Astrocyte of the spinal cord (primary cell): Measurements from ENCODE around the gene KCNC3.

Experiments
- DNase-seq: peaks from one replicate; pipeline ENCODE4 v3.0.0; 2011; ENCODE audit warnings: low read depth, low spot score
- H3K4me3 ChIP-seq: 2 replicates; pipeline ENCODE4 v1.5.1; 2011; ENCODE audit warnings: low read depth, mild to moderate bottlenecking, low read length, moderate library complexity
- CTCF ChIP-seq: IDR thresholded peaks from 2 replicates; pipeline ENCODE4 v1.5.1; 2012; ENCODE audit warnings: low read depth, mild to moderate bottlenecking, low read length, inconsistent platforms
- in situ Hi-C: cut with HindIII; loops from 2 replicates; pipeline ENCODE4 v1.10.0; 2017; ENCODE audit warnings: low sequenced_read_pairs

KCNC3 gene

DNA sequence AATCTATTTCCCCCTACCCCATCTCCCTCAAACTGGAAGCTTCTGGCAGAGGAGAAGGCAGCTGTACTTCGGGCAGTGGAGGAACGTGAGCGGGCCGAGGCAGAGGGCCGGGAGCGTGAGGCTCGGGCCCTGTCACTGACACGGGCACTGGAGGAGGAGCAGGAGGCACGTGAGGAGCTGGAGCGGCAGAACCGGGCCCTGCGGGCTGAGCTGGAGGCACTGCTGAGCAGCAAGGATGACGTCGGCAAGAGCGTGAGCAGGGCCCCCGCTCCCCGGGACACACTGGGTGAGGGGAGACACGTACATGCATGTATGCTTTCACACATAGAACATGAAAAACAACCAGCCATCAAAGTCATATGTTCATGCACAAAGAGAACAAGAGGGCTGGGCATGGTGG is 42.7 kb downstream of the KCNC3 start:
- in situ Hi-C loops: no loop called here
- no peak for DNase-seq
- H3K4me3 ChIP-seq: no peak overlapping the region
- no peak for TF ChIP-seq CTCF

DNA sequence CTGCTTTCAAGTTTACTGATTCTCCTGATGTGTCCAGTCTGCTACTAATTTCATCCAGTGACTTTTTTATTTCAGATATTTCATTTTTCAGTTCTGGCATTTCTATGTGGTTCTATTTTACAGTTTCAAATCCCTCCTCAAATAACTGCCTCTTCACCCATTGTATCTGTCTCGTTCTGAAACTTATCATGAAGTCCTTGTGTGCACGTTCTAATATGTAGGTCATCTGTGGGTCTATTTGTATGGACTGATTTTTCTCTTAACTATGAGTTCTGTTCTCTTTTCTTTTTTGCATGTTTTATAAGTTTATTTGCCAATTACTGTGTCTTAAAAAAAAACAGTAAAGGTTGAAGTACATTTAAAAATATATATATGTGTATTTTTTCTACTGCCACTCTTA is 43.3 kb downstream of the KCNC3 start:
- no peak for DNase-seq
- in situ Hi-C loops: no loop called here
- no peak for TF ChIP-seq CTCF

DNA sequence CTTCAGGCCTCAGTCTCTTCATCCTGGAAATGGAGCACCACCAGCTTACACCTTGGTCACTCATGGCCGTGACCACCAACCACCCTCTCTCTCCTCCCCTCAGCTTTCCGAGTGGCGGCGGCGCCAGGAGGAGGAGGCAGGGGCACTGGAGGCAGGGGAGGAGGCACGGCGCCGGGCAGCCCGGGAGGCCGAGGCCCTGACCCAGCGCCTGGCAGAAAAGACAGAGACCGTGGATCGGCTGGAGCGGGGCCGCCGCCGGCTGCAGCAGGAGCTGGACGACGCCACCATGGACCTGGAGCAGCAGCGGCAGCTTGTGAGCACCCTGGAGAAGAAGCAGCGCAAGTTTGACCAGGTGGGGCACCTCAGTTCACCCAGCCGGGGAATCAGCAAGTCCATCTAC is 47.7 kb downstream of the KCNC3 start:
- no peak for DNase-seq
- H3K4me3 ChIP-seq: no peak overlapping the region
- no peak for TF ChIP-seq CTCF
- in situ Hi-C loops: no loop called here

More for the DNA sequence above, 43.3 kb downstream of the KCNC3 start:
- no peak overlapping the region for H3K4me3 ChIP-seq

DNA sequence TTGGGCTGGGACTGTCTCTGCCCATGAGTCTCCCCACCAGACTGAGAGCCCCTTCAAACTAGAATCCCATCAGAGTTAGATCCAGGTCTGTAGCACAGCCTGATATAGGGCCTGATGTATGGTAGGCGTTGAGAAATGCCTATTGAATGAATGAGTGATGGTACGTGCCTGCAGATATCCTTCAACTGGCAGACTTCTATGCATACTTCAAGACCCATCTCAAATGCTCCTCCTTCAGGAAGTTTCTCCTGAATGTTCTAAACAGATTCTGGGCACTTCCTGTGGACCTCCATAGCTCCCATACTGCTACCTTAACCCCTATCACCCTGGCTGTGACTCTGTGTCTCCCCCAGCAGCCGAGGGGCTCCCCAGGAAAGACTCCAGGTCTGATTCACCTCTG is 48.2 kb downstream of the KCNC3 start:
- in situ Hi-C loops: no loop called here
- no peak overlapping the region for H3K4me3 ChIP-seq
- TF ChIP-seq CTCF: no peak
- no peak for DNase-seq

- TF ChIP-seq CTCF: no peak
These were observed 49.1 kb downstream of the KCNC3 start for GRCh38 chr19:50280074-50280473.

GRCh38 chr19:50277966-50278580 is 51.1 kb downstream of the KCNC3 start:
- no peak for DNase-seq
- in situ Hi-C loops: no loop called here
- TF ChIP-seq CTCF: no peak
- H3K4me3 ChIP-seq: no peak overlapping the region

More at GRCh38 chr19:50280074-50280473, 49.1 kb downstream of the KCNC3 start:
- no peak for DNase-seq
- H3K4me3 ChIP-seq: no peak overlapping the region
- in situ Hi-C loops: no loop called here
